Naive thymus-derived CD4-positive, alpha-beta T cell (primary cell): ENCODE data around the gene LCLAT1. TPM values are rescaled to one million over a fixed set of nuclear protein-coding genes. Genes with fewer than 3 reads are reported as not detected.

Experiments
- ATAC-seq: fragments of 150-1000 bp; cut with Tn5 transposase; 2 replicates; pipeline ENCODE4 v1.10.0; 2021; ENCODE audit warnings: mild to moderate bottlenecking, moderate library complexity
- CTCF ChIA-PET: fragments of 350-600 bp; sonication (Branson Sonifier 250); formaldehyde crosslinking; loops from one replicate; lab custom pipeline; 2021; ENCODE audit warnings: antibody characterized with exemption; lab: Charles Lee
- POLR2A ChIA-PET: fragments of 350-600 bp; sonication (Branson Sonifier 250); formaldehyde crosslinking; loops from one replicate; lab custom pipeline; 2021; ENCODE audit warnings: antibody characterized with exemption, inconsistent platforms; lab: Charles Lee
- DNase-seq, 9 donors: peaks; one replicate each; pipeline versions ENCODE4 v3.0.0 to v3.0.0-alpha.2; 2020 to 2022; ENCODE audit warnings: mixed read lengths in 1 of 9
- H3K27ac ChIP-seq: one replicate; pipeline ENCODE4 v1.7.0; 2013; ENCODE audit warnings: mild to moderate bottlenecking, low read depth, low read length, moderate library complexity
- H3K27me3 ChIP-seq, 2 donors: one replicate each; pipeline ENCODE4 v1.7.0; 2013; ENCODE audit warnings: low read length in 2 of 2, mild to moderate bottlenecking in 2 of 2, moderate library complexity in 2 of 2; ENCODE audit not compliant: control insufficient read depth in 2 of 2, insufficient read depth in 2 of 2
- H3K36me3 ChIP-seq, 3 experiments: 1 replicate in 2 of 3; 2 replicates in 1 of 3; pipeline ENCODE4 v1.7.0; 2013; ENCODE audit warnings: low read length in 3 of 3, mild to moderate bottlenecking in 3 of 3, moderate library complexity in 1 of 3; ENCODE audit not compliant: insufficient read depth in 3 of 3, control insufficient read depth in 2 of 3
- H3K4me1 ChIP-seq, 2 donors: one replicate each; pipeline ENCODE4 v1.7.0; 2013; ENCODE audit warnings: low read length in 2 of 2, mild to moderate bottlenecking in 2 of 2, moderate library complexity in 1 of 2; ENCODE audit not compliant: control insufficient read depth in 2 of 2, insufficient read depth in 2 of 2
- H3K4me3 ChIP-seq: 2 replicates; pipeline ENCODE4 v1.7.0; 2013; ENCODE audit warnings: mild to moderate bottlenecking, low read length
- H3K9me3 ChIP-seq, 3 experiments: 1 replicate in 2 of 3; 2 replicates in 1 of 3; pipeline ENCODE4 v1.7.0; 2013; ENCODE audit warnings: low read length in 3 of 3; ENCODE audit not compliant: control insufficient read depth in 2 of 3
- H3K27ac Mint-ChIP-seq, 9 donors: one replicate each; pipeline ENCODE4 v1.8.0; 2020 to 2022; ENCODE audit warnings: mixed read lengths in 9 of 9, mild to moderate bottlenecking in 8 of 9, moderate library complexity in 5 of 9, inconsistent platforms in 2 of 9
- H3K27me3 Mint-ChIP-seq, 5 donors: one replicate each; pipeline ENCODE4 v1.8.0; 2021 to 2022; ENCODE audit warnings: mixed read lengths in 5 of 5, mild to moderate bottlenecking in 1 of 5
- H3K36me3 Mint-ChIP-seq, 5 donors: one replicate each; pipeline ENCODE4 v1.8.0; 2020 to 2022; ENCODE audit warnings: mixed read lengths in 5 of 5, mild to moderate bottlenecking in 3 of 5, inconsistent platforms in 1 of 5
- H3K4me1 Mint-ChIP-seq, 7 donors: one replicate each; pipeline ENCODE4 v1.8.0; 2020 to 2022; ENCODE audit warnings: mixed read lengths in 7 of 7, mild to moderate bottlenecking in 3 of 7, inconsistent platforms in 1 of 7
- H3K4me3 Mint-ChIP-seq, 10 donors: one replicate each; pipeline ENCODE4 v1.8.0; 2020 to 2022; ENCODE audit warnings: mild to moderate bottlenecking in 10 of 10, mixed read lengths in 10 of 10, moderate library complexity in 6 of 10, inconsistent platforms in 2 of 10
- H3K9me3 Mint-ChIP-seq, 11 donors: one replicate each; pipeline ENCODE4 v1.8.0; 2020 to 2022; ENCODE audit warnings: mixed read lengths in 11 of 11, mild to moderate bottlenecking in 4 of 11, inconsistent platforms in 1 of 11, moderate library complexity in 1 of 11
- intact Hi-C, 2 donors: fragments of 100-400 bp; cut with micrococcal nuclease; formaldehyde crosslinking; loops; one replicate each; pipeline ENCODE4 v1.15.1; 2023
- polyA plus RNA-seq, 2 donors: library from polyadenylated mRNA; unstranded; fragments of 300-500 nt; fragmentation: Illumina TruSeq; gene quantifications; one replicate each; pipeline ENCODE4 v1.2.3, GENCODE V29; 2021
- total RNA-seq, 6 experiments: library from RNA in 5 of 6; stranded (reverse) in 5 of 6; gene quantifications; 1 replicate in 5 of 6; 2 replicates in 1 of 6; pipeline ENCODE4 v1.2.3 and lab custom pipeline; 2021 to 2026

LCLAT1 gene
- total and polyA plus RNA-seq, 7 experiments from 2014 or later, result 16.2 to 37.6 (median 22.2) TPM

GRCh38 chr2:30686000-30686399 is 239.0 kb downstream of the LCLAT1 start:
- POLR2A ChIA-PET, result no interaction called here
- Histone ChIP-seq H3K27me3 (no peaks in the 10 kb centered on the region), H3K4me3 (no peak overlapping the region), H3K27ac (no peak overlapping the region), H3K4me1 (no peaks in the 10 kb centered on the region), H3K36me3 (no peaks in the 10 kb centered on the region), H3K9me3 (no peaks in the 10 kb centered on the region)
- ATAC-seq, result no peak
- CTCF ChIA-PET, result interaction anchor here (0.6 to 1.2 kb wide), 3 partner anchors 26 to 477 kb away, joined by 3 to 6 read pairs (median 4); no protein-coding TSS in a partner anchor
- Mint-ChIP-seq H3K27me3 (peaks cover 0 to 1% (median 0%) of the 10 kb centered on the region in 5 donors), H3K36me3 (no peaks in the 10 kb centered on the region), H3K4me3 (no peak overlapping the region), H3K9me3 (no peaks in the 10 kb centered on the region), H3K27ac (no peak overlapping the region), H3K4me1 (no peaks in the 10 kb centered on the region)
- intact Hi-C loops, result no loop called here
- peak in 1 of 9 donors; percentile 13 for DNase-seq

- Histone ChIP-seq H3K4me3 (no peak overlapping the region), H3K27me3 (no peaks in the 10 kb centered on the region), H3K9me3 (no peaks in the 10 kb centered on the region), H3K36me3 (no peaks in the 10 kb centered on the region), H3K4me1 (no peaks in the 10 kb centered on the region), H3K27ac (no peak overlapping the region)
- H3K9me3 Mint-ChIP-seq, result peaks cover 0 to 2% (median 0%) of the 10 kb centered on the region in 11 donors
- POLR2A ChIA-PET, result no interaction called here
- H3K27me3 Mint-ChIP-seq, result peaks cover 0 to 1% (median 0%) of the 10 kb centered on the region in 5 donors
- no peaks in the 10 kb centered on the region for H3K4me1 Mint-ChIP-seq
- H3K4me3 Mint-ChIP-seq, result no peak overlapping the region
- no peak for DNase-seq
- no peak for ATAC-seq
- CTCF ChIA-PET, result interaction anchor here (0.8 to 1.2 kb wide), 2 partner anchors 25 to 478 kb away, joined by 3 to 6 read pairs; no protein-coding TSS in a partner anchor
- intact Hi-C loops, result no loop called here
- H3K36me3 Mint-ChIP-seq, result no peaks in the 10 kb centered on the region
- H3K27ac Mint-ChIP-seq, result no peak overlapping the region
These were observed 239.6 kb downstream of the LCLAT1 start for GRCh38 chr2:30686669-30687068.

GRCh38 chr2:30688956-30689401 is 241.9 kb downstream of the LCLAT1 start:
- ChIA-PET POLR2A (interaction anchor here (0.6 kb wide), 1 partner anchor 42 kb away, joined by 3 read pairs; no protein-coding TSS in a partner anchor), CTCF (interaction anchor here (1.2 kb wide), 1 partner anchor 23 kb away, joined by 3 read pairs; no protein-coding TSS in a partner anchor)
- DNase-seq (peak in 1 of 9 donors; percentile 19), ATAC-seq (no peak)
- Mint-ChIP-seq H3K27ac (no peak overlapping the region), H3K4me1 (peaks cover 0 to 2% (median 0%) of the 10 kb centered on the region in 7 donors), H3K27me3 (no peaks in the 10 kb centered on the region), H3K4me3 (no peak overlapping the region), H3K9me3 (peaks cover 0 to 2% (median 0%) of the 10 kb centered on the region in 11 donors), H3K36me3 (no peaks in the 10 kb centered on the region)
- no peaks in the 10 kb centered on the region for H3K27me3 ChIP-seq
- intact Hi-C loops, result no loop called here
- no peaks in the 10 kb centered on the region for H3K9me3 ChIP-seq
- H3K36me3 ChIP-seq, result no peaks in the 10 kb centered on the region
- H3K4me3 ChIP-seq, result no peak overlapping the region
- H3K27ac ChIP-seq, result no peak overlapping the region
- no peaks in the 10 kb centered on the region for H3K4me1 ChIP-seq

GRCh38 chr2:30689496-30690125 is 242.6 kb downstream of the LCLAT1 start:
- ChIA-PET POLR2A (no interaction called here), CTCF (interaction anchor here (1.2 kb wide), 1 partner anchor 22 kb away, joined by 3 read pairs; no protein-coding TSS in a partner anchor)
- ATAC-seq (no peak), DNase-seq (peak in 1 of 9 donors; percentile 7)
- intact Hi-C loops, result no loop called here
- no peak overlapping the region for H3K27ac ChIP-seq
- no peaks in the 10 kb centered on the region for H3K9me3 ChIP-seq
- Mint-ChIP-seq H3K27ac (no peak overlapping the region), H3K9me3 (peaks cover 0 to 2% (median 0%) of the 10 kb centered on the region in 11 donors), H3K4me3 (no peak overlapping the region), H3K36me3 (no peaks in the 10 kb centered on the region), H3K4me1 (peaks cover 0 to 2% (median 0%) of the 10 kb centered on the region in 7 donors), H3K27me3 (peaks cover 0 to 2% (median 0%) of the 10 kb centered on the region in 5 donors)
- no peaks in the 10 kb centered on the region for H3K36me3 ChIP-seq
- no peaks in the 10 kb centered on the region for H3K4me1 ChIP-seq
- no peak overlapping the region for H3K4me3 ChIP-seq
- no peaks in the 10 kb centered on the region for H3K27me3 ChIP-seq

GRCh38 chr2:30690126-30690561 is 243.1 kb downstream of the LCLAT1 start:
- Histone ChIP-seq H3K27ac (no peak overlapping the region), H3K9me3 (no peaks in the 10 kb centered on the region), H3K4me3 (no peak overlapping the region), H3K36me3 (no peaks in the 10 kb centered on the region), H3K4me1 (no peaks in the 10 kb centered on the region), H3K27me3 (no peaks in the 10 kb centered on the region)
- Mint-ChIP-seq H3K4me3 (no peak overlapping the region), H3K4me1 (peaks cover 0 to 2% (median 0%) of the 10 kb centered on the region in 7 donors), H3K27ac (no peak overlapping the region), H3K27me3 (peaks cover 0 to 5% (median under 1%) of the 10 kb centered on the region in 5 donors), H3K9me3 (peaks cover 0 to 2% (median 0%) of the 10 kb centered on the region in 11 donors), H3K36me3 (no peaks in the 10 kb centered on the region)
- ChIA-PET CTCF (no interaction called here), POLR2A (no interaction called here)
- ATAC-seq (no peak), DNase-seq (peak in 1 of 9 donors; percentile 4)
- intact Hi-C loops, result no loop called here

GRCh38 chr2:30691091-30691947 is 244.3 kb downstream of the LCLAT1 start:
- H3K27ac ChIP-seq, result no peak overlapping the region
- Mint-ChIP-seq H3K27ac (no peak overlapping the region), H3K4me3 (no peak overlapping the region), H3K36me3 (no peaks in the 10 kb centered on the region), H3K27me3 (peaks cover 0 to 9% (median 8%) of the 10 kb centered on the region in 5 donors), H3K4me1 (peaks cover 0 to 2% (median 0%) of the 10 kb centered on the region in 7 donors), H3K9me3 (peaks cover 0 to 2% (median 0%) of the 10 kb centered on the region in 11 donors)
- H3K36me3 ChIP-seq, result no peaks in the 10 kb centered on the region
- H3K4me1 ChIP-seq, result no peaks in the 10 kb centered on the region
- intact Hi-C loops, result no loop called here
- ChIA-PET POLR2A (interaction anchor here (0.7 kb wide), 1 partner anchor 526 kb away, joined by 3 read pairs; no protein-coding TSS in a partner anchor), CTCF (interaction anchor here (0.6 to 1.6 kb wide), 3 partner anchors 16 to 578 kb away, joined by 3 to 5 read pairs (median 4); no protein-coding TSS in a partner anchor)
- no peaks in the 10 kb centered on the region for H3K9me3 ChIP-seq
- peak in 1 of 9 donors; percentile 19 for DNase-seq
- H3K4me3 ChIP-seq, result no peak overlapping the region
- no peak for ATAC-seq
- no peaks in the 10 kb centered on the region for H3K27me3 ChIP-seq
